A172 (cell line): ENCODE results near the gene SOX3. TPM values are rescaled to one million over a fixed set of nuclear protein-coding genes. Genes with fewer than 3 reads are reported as not detected.

Experiments used
- DNase-seq: peaks from one replicate; pipeline ENCODE4 v3.0.0-alpha.2; 2015; ENCODE audit warnings: low spot score
- total RNA-seq: library from RNA; depleted of rRNA; stranded (reverse); fragments of >200 nt; shearing (Covaris generic); gene quantifications from 2 replicates; pipeline ENCODE4 v1.2.3, GENCODE V29; 2014; rRNA removed

Gene SOX3
- total RNA-seq, 1 experiment from 2014 or later, result not detected

DNA sequence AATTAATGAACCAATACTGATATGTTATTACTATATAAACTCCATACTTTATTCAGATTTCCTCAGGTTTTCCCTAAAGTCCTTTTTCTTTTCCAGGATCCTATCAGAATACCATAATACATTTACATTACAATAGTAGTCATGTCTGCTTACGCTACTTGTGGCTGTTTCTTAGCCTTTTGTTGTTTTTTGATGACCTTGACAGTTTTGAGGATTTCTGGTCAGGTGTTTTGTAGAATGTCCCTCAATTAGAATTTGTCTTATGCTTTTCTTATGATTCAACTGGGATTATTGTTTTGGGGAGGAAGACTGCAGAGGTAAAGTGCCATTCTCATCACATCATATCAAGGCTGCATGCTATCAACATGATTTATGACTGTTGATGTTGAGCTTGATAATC lies 9.1 kb downstream of the SOX3 start:
- DNase-seq, result no peak

DNA sequence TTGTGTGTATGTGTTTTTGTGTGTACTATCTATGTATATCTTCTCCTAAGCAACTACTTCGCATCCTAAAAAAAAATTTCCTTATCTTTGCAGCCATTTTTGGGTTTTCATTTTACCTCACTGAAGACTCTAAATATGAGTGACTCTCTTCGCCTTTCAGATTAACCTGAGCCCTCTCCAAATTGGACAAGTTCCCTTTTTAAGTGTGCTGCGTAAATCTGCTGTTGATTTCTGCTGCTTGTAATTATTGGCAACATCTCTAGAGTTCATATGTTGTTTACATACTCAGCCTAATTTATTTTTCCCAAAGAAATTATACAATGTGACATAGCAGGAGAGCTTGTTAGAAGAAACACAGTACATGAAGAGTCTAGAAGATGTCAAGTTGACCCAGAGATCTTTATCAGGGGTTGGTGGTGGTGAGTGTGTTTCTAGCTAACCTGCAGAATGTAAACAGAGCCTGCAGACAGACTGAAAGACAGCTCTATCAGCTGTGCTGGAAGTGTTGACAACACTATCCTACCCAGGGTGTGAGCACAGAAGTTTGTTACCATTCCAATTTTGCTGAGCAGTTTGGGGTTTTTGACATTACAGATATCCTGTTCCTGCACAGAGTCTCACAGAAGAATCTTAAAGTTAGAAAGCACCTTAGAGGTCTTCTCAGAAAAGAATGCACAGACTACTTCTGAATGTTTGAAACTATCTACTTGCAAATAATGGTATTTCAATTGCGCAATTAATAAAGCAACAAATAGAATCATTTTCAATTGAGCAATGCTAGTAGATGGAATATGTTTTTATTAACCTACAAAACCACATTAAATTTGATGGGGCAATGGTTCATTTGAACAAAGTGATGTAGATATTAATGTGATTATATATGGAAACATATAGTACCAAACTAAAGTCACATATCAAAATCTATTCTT lies 12.5 kb downstream of the SOX3 start:
- no peak for DNase-seq

DNA sequence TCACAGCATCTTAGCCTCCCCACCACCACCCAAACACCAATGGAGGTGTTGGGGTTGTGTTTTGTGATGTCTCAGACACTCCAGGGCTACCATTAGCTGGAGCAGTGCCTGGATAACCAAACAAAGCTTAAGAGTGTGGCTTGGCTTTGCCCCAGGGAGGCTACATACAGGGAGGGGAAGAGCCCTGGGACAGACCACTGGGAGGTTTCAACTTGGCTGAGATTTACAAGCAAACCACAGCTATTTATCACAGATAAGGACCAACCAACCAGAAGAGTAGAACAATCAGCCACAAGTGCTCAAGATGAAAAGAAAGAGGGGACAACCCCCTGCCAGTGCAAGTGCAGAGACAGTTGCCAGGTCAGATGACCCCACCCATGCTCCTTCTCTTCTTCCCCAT lies 24.1 kb downstream of the SOX3 start:
- peak; percentile 7 for DNase-seq

DNA sequence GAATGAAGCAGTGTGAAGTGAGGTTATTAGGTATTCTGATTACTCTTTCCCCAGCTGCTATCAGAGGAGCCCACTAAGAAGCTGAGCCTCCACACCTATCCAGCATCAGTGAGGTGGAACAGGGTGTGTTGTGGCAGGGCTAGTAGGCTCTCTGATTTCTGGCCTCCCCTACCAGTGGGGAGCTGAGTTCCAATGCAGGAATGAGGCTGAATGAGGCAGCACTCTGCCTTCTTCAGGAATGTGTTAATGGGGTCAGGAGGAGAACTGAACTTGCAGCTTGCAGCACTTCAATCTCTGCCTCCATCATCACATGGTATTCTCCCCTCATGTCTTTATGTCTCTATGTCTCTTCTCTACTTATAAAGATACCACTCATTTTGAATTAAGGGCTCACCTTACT lies 26.9 kb downstream of the SOX3 start:
- DNase-seq, result no peak

DNA sequence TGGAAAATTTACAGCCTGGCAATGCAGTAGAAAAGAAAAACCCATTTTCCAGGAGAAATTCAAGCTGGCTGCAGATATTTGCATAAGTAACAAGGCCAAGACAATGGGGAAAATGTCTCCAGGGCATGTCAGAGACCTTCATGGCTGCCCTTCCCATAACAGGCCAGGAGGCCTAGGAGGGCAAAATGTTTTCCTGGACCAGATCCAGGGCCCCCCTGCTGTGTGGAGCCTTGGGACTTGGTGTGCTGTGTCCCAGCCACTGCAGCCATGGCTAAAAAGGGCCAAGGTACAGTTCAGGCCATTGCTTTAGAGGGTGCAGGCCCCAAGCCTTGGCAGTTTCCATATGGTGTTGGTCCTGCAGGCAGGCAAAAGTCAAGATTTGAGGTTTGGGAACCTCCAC lies 29.8 kb downstream of the SOX3 start:
- DNase-seq, result no peak

DNA sequence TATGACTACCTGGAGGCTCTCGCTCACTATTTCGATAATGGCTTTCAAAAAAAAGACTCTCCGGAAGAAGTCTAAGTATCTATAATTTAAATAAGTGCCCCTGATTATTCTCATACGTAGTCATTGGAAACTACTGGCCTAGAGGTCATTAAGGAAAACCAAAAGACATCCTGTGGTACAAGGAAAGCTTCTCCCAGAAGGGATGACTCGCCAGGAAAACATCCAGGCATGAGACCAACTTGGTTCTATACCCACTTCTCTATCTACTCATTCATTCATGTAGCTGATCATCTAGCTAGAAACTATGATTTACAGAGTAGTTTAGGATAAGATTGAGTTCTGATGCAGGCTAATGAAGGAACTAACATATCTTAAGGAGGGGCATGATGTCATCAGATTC lies 37.7 kb downstream of the SOX3 start:
- no peak for DNase-seq

Other genes starting within 250 kb of the SOX3 start
- gene LINC00632, start 204.7 kb upstream of the SOX3 start, total RNA-seq, result 0.48 and 2.2 TPM in 2 replicates